Caco-2 (cell line): ENCODE measurements around the gene H3-3A. TPM values are rescaled to one million over a fixed set of nuclear protein-coding genes. Genes with fewer than 3 reads are reported as not detected.

Source experiments
- BruUV-seq: library from RNA; stranded (reverse); fragments of 400-500 nt; replicated peaks from 2 replicates; lab custom pipeline; 2021; lab: Mats Ljungman, UMichigan
- CTCF ChIA-PET: fragments of 300-600 bp; sonication (Branson Sonifier 250); formaldehyde crosslinking; loops from one replicate; lab custom pipeline; 2022; ENCODE audit warnings: antibody characterized with exemption; lab: Charles Lee
- POLR2A ChIA-PET: fragments of 300-600 bp; sonication (Branson Sonifier 250); formaldehyde crosslinking; loops from one replicate; lab custom pipeline; 2022; ENCODE audit warnings: antibody characterized with exemption; lab: Charles Lee
- DNase-seq, 2 experiments: peaks; one replicate each; pipeline versions ENCODE4 v3.0.0 to v3.0.0-alpha.2; 2020 to 2022
- H3K27me3 ChIP-seq: replicated peaks from 2 replicates; pipeline ENCODE4 v1.6.0; 2011; ENCODE audit warnings: low read length; ENCODE audit not compliant: control insufficient read depth, insufficient read depth
- H3K36me3 ChIP-seq: 2 replicates; pipeline ENCODE4 v1.5.1; 2011; ENCODE audit warnings: low read length; ENCODE audit not compliant: control insufficient read depth, insufficient read depth
- H3K4me1 ChIP-seq: fragments of 250-450 bp; sonication (Bioruptor Pico); 2 replicates; pipeline ENCODE4 v1.5.1; 2020; ENCODE audit warnings: mild to moderate bottlenecking
- H3K4me3 ChIP-seq: 2 replicates; pipeline ENCODE4 v1.5.1; 2011; ENCODE audit warnings: low read depth, mild to moderate bottlenecking, control low read depth, low read length
- H3K9me3 ChIP-seq: fragments of 250-450 bp; sonication (Bioruptor Pico); 2 replicates; pipeline ENCODE4 v1.5.1; 2020; ENCODE audit warnings: mild to moderate bottlenecking, moderate library complexity
- H3K27ac Mint-ChIP-seq: one replicate; pipeline ENCODE4 v1.8.0; 2022; ENCODE audit warnings: mixed read lengths; ENCODE audit not compliant: unreplicated experiment
- H3K27me3 Mint-ChIP-seq: one replicate; pipeline ENCODE4 v1.8.0; 2022; ENCODE audit warnings: mixed read lengths; ENCODE audit not compliant: insufficient read depth, unreplicated experiment
- H3K36me3 Mint-ChIP-seq: one replicate; pipeline ENCODE4 v1.8.0; 2022; ENCODE audit warnings: mild to moderate bottlenecking, mixed read lengths; ENCODE audit not compliant: insufficient read depth, unreplicated experiment
- H3K4me1 Mint-ChIP-seq: one replicate; pipeline ENCODE4 v1.8.0; 2022; ENCODE audit warnings: low read depth, mixed read lengths; ENCODE audit not compliant: unreplicated experiment
- H3K4me3 Mint-ChIP-seq: one replicate; pipeline ENCODE4 v1.8.0; 2022; ENCODE audit warnings: mild to moderate bottlenecking, moderate library complexity, mixed read lengths; ENCODE audit not compliant: unreplicated experiment
- H3K9me3 Mint-ChIP-seq: one replicate; pipeline ENCODE4 v1.8.0; 2022; ENCODE audit warnings: mixed read lengths; ENCODE audit not compliant: unreplicated experiment
- CTCF ChIP-seq, 2 experiments: fragments of 200-600 bp in 1 of 2; IDR thresholded peaks; 1 replicate in 1 of 2; 2 replicates in 1 of 2; pipeline versions ENCODE4 v1.5.1 to v1.8.0; 2011 to 2022; ENCODE audit warnings: antibody characterized with exemption in 1 of 2, control low read depth in 1 of 2, inconsistent platforms in 1 of 2, low read depth in 1 of 2, low read length in 1 of 2, mild to moderate bottlenecking in 1 of 2, moderate library complexity in 1 of 2; ENCODE audit not compliant: insufficient read depth in 1 of 2, severe bottlenecking in 1 of 2, unreplicated experiment in 1 of 2
- intact Hi-C: fragments of 100-400 bp; cut with micrococcal nuclease; formaldehyde crosslinking; loops from one replicate; pipeline ENCODE4 v1.10.0; 2022; ENCODE audit not compliant: unreplicated experiment
- total RNA-seq: library from RNA; stranded (reverse); gene quantifications from 2 replicates; pipeline ENCODE4 v1.2.3, GENCODE V29; 2022

H3-3A gene
- total RNA-seq, 1 experiment from 2014 or later: 512 TPM

GRCh38 chr1:226120398-226120797 lies 57.9 kb downstream of the H3-3A start:
- CTCF ChIA-PET: interaction anchor here (0.5 to 2.2 kb wide), 4 partner anchors 10 to 135 kb away, joined by 3 to 16 read pairs (median 4); no protein-coding TSS in a partner anchor
- no peaks in the 10 kb centered on the region for H3K9me3 ChIP-seq
- no peaks in the 10 kb centered on the region for H3K36me3 Mint-ChIP-seq
- H3K4me3 Mint-ChIP-seq: peak overlapping the region; percentile 75
- H3K36me3 ChIP-seq: no peaks in the 10 kb centered on the region
- POLR2A ChIA-PET: interaction anchor here (0.7 kb wide), 1 partner anchor 54 kb away, joined by 4 read pairs; no protein-coding TSS in a partner anchor
- H3K27me3 ChIP-seq: no peaks in the 10 kb centered on the region
- TF ChIP-seq CTCF (IDR thresholded peaks at IDR 0.05; ENCODE audit: insufficient read depth in 1 of 2, low read depth in 1 of 2, low read length in 1 of 2, severe bottlenecking in 1 of 2, unreplicated experiment in 1 of 2): no peak
- peaks cover 16% of the 10 kb centered on the region for H3K4me1 ChIP-seq
- intact Hi-C loops: loop anchor here (5.0 kb wide), 1 partner anchor 123 kb away; the partner anchor contains the start of gene SDE2
- peaks cover 13% of the 10 kb centered on the region for H3K4me1 Mint-ChIP-seq
- DNase-seq: no peak
- H3K27me3 Mint-ChIP-seq: no peaks in the 10 kb centered on the region
- no peak overlapping the region for H3K4me3 ChIP-seq
- no TSS peak for BruUV-seq
- H3K27ac Mint-ChIP-seq: no peak overlapping the region
- no peaks in the 10 kb centered on the region for H3K9me3 Mint-ChIP-seq

DNA sequence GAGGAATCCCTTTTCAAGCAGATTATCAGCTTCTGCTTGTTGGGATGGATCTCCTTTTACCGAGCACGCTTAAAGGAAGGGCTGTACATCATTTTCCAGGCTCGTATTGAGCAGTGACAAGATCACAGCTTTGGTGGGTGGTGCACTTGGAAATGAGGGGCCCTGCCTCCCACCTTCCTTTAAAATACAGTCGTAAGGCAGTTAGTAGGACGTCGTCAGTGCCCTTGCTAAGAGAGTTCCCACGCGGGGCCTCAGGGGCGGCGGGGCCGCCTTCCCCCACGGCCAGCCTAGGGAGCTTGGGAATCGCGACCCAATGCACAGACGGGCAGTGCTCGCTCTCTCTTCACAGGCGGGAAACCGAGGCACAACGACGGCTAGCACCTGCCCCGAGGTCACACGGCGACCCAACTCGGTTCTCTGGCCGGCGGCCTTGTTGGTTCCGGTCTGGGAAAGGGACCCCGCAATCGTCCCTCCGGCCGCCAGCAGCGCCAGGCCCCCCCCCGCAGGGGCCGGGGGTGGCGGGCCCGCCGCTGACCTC lies 58.6 kb downstream of the H3-3A start:
- H3K9me3 ChIP-seq: no peaks in the 10 kb centered on the region
- intact Hi-C loops: loop anchor here (1.0 to 5.0 kb wide), 2 partner anchors 57 to 124 kb away; partner anchors contain the start of gene SDE2
- ChIA-PET POLR2A (interaction anchor here (0.7 kb wide), 1 partner anchor 54 kb away, joined by 4 read pairs; no protein-coding TSS in a partner anchor), CTCF (interaction anchor here (0.7 to 2.2 kb wide), 4 partner anchors 10 to 56 kb away, joined by 3 to 16 read pairs (median 4); no protein-coding TSS in a partner anchor)
- no TSS peak for BruUV-seq
- H3K27me3 ChIP-seq: no peaks in the 10 kb centered on the region
- peak in 1 of 2 experiments; percentile 19 for DNase-seq
- peak overlapping the region; percentile 75 for H3K4me3 Mint-ChIP-seq
- no peaks in the 10 kb centered on the region for H3K36me3 ChIP-seq
- H3K4me3 ChIP-seq: peak overlapping the region; percentile 80
- H3K36me3 Mint-ChIP-seq: no peaks in the 10 kb centered on the region
- H3K27ac Mint-ChIP-seq: no peak overlapping the region
- peaks cover 17% of the 10 kb centered on the region for H3K4me1 Mint-ChIP-seq
- TF ChIP-seq CTCF (IDR thresholded peaks at IDR 0.05; ENCODE audit: insufficient read depth in 1 of 2, low read depth in 1 of 2, low read length in 1 of 2, severe bottlenecking in 1 of 2, unreplicated experiment in 1 of 2): no peak
- no peaks in the 10 kb centered on the region for H3K9me3 Mint-ChIP-seq
- no peaks in the 10 kb centered on the region for H3K27me3 Mint-ChIP-seq
- peaks cover 15% of the 10 kb centered on the region for H3K4me1 ChIP-seq

Other genes starting within 250 kb of the H3-3A start
- gene TMEM63A, start 180.3 kb upstream of the H3-3A start, total RNA-seq: 93.9 and 116 TPM in 2 replicates
- gene LEFTY1, start 173.6 kb upstream of the H3-3A start, total RNA-seq: not detected in 2 replicates
- 69.7 and 73.7 TPM in 2 replicates for gene PYCR2, start 138.5 kb upstream of the H3-3A start, total RNA-seq
- gene LEFTY2, start 121.5 kb upstream of the H3-3A start, total RNA-seq: not detected in 2 replicates
- gene SDE2, start 63.4 kb upstream of the H3-3A start, total RNA-seq: 16.6 and 18.6 TPM in 2 replicates
- gene ACBD3, start 124.0 kb downstream of the H3-3A start, total RNA-seq: 38.5 and 41.7 TPM in 2 replicates
- not detected in 2 replicates for gene MIXL1, start 160.9 kb downstream of the H3-3A start, total RNA-seq
- gene LIN9, start 246.4 kb downstream of the H3-3A start, total RNA-seq: 11.0 and 12.2 TPM in 2 replicates